Upper lobe of left lung (tissue), 4 donors: ENCODE data around the gene ABCD3.

ENCODE experiments used
- POLR2A ChIP-seq, 4 donors: fragments of 450-650 bp; IDR thresholded peaks; one replicate each; pipeline ENCODE4 v1.5.1; 2016 to 2017; ENCODE audit warnings: antibody characterized with exemption in 4 of 4, mild to moderate bottlenecking in 2 of 4
- TF ChIP-seq, protein P1 (sequence below), 6 experiments: fragments of 450-650 bp in 4 of 6; fragments of 200-600 bp in 2 of 6; sonication (generic) in 2 of 6; IDR thresholded peaks; one replicate each; pipeline ENCODE4 v1.5.1; 2016 to 2019; ENCODE audit warnings: antibody characterized with exemption in 6 of 6

- TF ChIP-seq, protein P1, sequence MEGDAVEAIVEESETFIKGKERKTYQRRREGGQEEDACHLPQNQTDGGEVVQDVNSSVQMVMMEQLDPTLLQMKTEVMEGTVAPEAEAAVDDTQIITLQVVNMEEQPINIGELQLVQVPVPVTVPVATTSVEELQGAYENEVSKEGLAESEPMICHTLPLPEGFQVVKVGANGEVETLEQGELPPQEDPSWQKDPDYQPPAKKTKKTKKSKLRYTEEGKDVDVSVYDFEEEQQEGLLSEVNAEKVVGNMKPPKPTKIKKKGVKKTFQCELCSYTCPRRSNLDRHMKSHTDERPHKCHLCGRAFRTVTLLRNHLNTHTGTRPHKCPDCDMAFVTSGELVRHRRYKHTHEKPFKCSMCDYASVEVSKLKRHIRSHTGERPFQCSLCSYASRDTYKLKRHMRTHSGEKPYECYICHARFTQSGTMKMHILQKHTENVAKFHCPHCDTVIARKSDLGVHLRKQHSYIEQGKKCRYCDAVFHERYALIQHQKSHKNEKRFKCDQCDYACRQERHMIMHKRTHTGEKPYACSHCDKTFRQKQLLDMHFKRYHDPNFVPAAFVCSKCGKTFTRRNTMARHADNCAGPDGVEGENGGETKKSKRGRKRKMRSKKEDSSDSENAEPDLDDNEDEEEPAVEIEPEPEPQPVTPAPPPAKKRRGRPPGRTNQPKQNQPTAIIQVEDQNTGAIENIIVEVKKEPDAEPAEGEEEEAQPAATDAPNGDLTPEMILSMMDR (IDR thresholded peaks at IDR 0.05) = no peak
- TF ChIP-seq POLR2A (IDR thresholded peaks at IDR 0.05) = no peak
Measured at GRCh38 chr1:94496076-94496755, 78.0 kb downstream of the ABCD3 start.
